H1 (cell line): ENCODE data around the gene ACP2. TPM values are rescaled to one million over a fixed set of nuclear protein-coding genes. Genes with fewer than 3 reads are reported as not detected.

Experiments used
- CHD7 ChIP-seq: fragments of 300-600 bp; sonication (generic); IDR thresholded peaks from 2 replicates; pipeline ENCODE4 v1.7.1; 2012; ENCODE audit warnings: low read length, moderate library complexity, mild to moderate bottlenecking, inconsistent platforms; ENCODE audit not compliant: insufficient replicate concordance
- RAD21 ChIP-seq, 2 experiments: IDR thresholded peaks in 1 of 2; conservative IDR thresholded peaks in 1 of 2; 2 replicates each; pipeline ENCODE4 v1.6.1; 2011; ENCODE audit warnings: low read depth in 2 of 2, low read length in 2 of 2, improper control_type of control experiment in 1 of 2, inconsistent platforms in 1 of 2, mild to moderate bottlenecking in 1 of 2, moderate library complexity in 1 of 2
- polyA plus RNA-seq, 7 experiments: library from polyadenylated mRNA; depleted of rRNA in 3 of 7; stranded (reverse) in 5 of 7; unstranded in 2 of 7; fragments of >200 nt in 5 of 7; fragments of 200-250 nt in 2 of 7; gene quantifications; 1 replicate in 5 of 7; 2 replicates in 1 of 7; 4 replicates in 1 of 7; pipeline versions ENCODE4 v1.2.1 to v1.2.3, GENCODE V29; 2011 to 2013; ENCODE audit warnings: missing spikeins in 2 of 7, mixed read lengths in 2 of 7
- total RNA-seq: library from RNA; stranded (reverse); fragmentation: NEBNext Ultra II Directional; extraction: Animal tissue kit (Norgen Biotek cat#: 25700); gene quantifications from 2 replicates; pipeline ENCODE4 v1.2.1, GENCODE V29; 2021

Gene ACP2
- total and polyA plus RNA-seq, 2 of the 8 experiments (the other 6 are each of a cell fraction or from before 2014, with no cell fraction given): 17.8 to 19.8 TPM

GRCh38 chr11:47271328-47271727 lies 22.7 kb upstream of the ACP2 start (continued):
- no peak for TF ChIP-seq CHD7
- TF ChIP-seq RAD21 (IDR thresholded peaks at IDR 0.05 in 1 of 2, conservative IDR thresholded peaks at IDR 0.05 in 1 of 2; ENCODE audit: low read depth in 2 of 2, low read length in 2 of 2): no peak
